Measurements from ENCODE around the gene CNPY4. TPM values are rescaled to one million over a fixed set of nuclear protein-coding genes. Genes with fewer than 3 reads are reported as not detected.

CNPY4 gene
- total RNA-seq, 6 experiments from 2014 or later = 24.4 to 32.4 (median 26.3) TPM

DNA sequence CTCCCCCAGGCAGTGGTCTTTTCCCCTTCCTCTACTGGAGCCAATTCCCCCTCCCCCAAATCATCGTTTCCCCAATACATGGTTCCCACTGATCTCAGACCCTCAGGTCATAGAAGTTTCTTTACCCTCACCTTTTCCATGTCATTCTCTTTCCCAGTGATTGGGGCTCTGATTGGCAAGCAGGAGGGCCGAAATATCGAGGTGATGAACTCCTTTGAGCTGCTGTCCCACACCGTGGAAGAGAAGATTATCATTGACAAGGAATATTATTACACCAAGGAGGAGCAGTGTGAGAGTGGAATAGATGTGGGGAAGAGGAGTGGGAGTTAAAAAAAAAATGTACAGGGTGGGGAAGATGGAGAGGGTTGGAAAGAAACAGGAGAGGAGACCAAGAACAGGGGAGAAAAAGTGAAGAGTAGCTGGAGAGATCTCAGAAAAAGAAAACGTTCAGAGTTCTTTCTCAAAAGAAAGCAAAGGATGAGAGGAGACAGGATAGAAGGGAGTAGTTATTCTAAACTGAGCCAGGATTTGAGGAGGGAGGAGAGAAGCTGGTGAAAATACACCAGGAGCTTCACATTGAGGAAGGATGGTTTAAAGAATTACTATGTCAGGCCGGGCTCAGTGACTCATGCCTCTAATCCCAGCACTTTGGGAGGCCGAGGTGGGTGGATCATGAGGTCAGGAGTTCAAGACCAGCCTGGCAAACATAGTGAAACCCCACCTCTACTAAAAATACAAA is 29.8 kb upstream of the CNPY4 start:
- Mint-ChIP-seq H3K27me3 (ENCODE audit: insufficient read depth) (peaks cover 2% of the 10 kb centered on the region), H3K27ac (peak overlapping the region; percentile 90), H3K4me3 (peak overlapping the region; percentile 92), H3K36me3 (ENCODE audit: low read depth) (peaks cover 38% of the 10 kb centered on the region), H3K4me1 (ENCODE audit: low read depth) (peaks cover 74% of the 10 kb centered on the region), H3K9me3 (no peaks in the 10 kb centered on the region)
- TF ChIP-seq, protein P1, sequence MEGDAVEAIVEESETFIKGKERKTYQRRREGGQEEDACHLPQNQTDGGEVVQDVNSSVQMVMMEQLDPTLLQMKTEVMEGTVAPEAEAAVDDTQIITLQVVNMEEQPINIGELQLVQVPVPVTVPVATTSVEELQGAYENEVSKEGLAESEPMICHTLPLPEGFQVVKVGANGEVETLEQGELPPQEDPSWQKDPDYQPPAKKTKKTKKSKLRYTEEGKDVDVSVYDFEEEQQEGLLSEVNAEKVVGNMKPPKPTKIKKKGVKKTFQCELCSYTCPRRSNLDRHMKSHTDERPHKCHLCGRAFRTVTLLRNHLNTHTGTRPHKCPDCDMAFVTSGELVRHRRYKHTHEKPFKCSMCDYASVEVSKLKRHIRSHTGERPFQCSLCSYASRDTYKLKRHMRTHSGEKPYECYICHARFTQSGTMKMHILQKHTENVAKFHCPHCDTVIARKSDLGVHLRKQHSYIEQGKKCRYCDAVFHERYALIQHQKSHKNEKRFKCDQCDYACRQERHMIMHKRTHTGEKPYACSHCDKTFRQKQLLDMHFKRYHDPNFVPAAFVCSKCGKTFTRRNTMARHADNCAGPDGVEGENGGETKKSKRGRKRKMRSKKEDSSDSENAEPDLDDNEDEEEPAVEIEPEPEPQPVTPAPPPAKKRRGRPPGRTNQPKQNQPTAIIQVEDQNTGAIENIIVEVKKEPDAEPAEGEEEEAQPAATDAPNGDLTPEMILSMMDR (IDR thresholded peaks at IDR 0.05) = no peak
- peak; percentile 53 for DNase-seq

DNA sequence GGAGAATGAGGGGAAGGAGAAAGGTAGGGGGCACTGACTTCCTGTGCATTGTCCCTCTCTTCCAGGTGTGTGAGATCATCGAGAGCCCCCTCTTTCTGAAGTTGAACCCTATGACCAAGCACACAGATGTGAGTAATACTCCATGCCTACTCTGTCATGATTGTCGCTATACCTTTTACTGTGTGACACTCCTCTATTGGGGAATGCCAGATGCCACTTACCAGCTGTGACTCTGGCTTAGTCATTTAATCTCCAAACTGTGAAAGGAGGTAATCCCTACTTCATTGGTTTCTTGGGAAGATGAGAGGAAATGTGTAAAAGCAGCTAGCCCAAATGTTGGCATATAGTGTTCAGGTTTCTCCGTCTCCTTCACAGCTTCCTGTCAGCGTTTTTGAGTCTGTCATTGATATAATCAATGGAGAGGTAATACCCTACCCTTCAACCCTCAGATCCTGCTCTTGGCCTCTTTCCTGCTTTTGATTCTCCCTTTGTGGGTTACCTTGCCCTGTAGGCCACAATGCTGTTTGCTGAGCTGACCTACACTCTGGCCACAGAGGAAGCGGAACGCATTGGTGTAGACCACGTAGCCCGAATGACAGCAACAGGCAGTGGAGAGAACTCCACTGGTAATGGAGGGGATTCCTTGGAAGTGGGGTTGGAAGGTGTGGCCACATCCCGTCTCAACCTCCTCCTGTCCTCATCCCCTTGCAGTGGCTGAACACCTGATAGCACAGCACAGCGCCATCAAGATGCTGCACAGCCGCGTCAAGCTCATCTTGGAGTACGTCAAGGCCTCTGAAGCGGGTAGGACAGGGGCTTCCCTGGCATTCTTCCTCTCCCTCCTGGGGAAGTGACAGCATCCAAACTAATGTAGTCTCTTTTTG is 28.7 kb upstream of the CNPY4 start:
- H3K36me3 Mint-ChIP-seq (ENCODE audit: low read depth) = peaks cover 46% of the 10 kb centered on the region
- H3K27ac Mint-ChIP-seq = peak overlapping the region; percentile 90
- DNase-seq = peak; percentile 35
- TF ChIP-seq, protein P1 (IDR thresholded peaks at IDR 0.05) = no peak
- peaks cover 2% of the 10 kb centered on the region for H3K27me3 Mint-ChIP-seq (ENCODE audit: insufficient read depth)
- H3K4me1 Mint-ChIP-seq (ENCODE audit: low read depth) = peaks cover 78% of the 10 kb centered on the region
- peak overlapping the region; percentile 92 for H3K4me3 Mint-ChIP-seq
- no peaks in the 10 kb centered on the region for H3K9me3 Mint-ChIP-seq

DNA sequence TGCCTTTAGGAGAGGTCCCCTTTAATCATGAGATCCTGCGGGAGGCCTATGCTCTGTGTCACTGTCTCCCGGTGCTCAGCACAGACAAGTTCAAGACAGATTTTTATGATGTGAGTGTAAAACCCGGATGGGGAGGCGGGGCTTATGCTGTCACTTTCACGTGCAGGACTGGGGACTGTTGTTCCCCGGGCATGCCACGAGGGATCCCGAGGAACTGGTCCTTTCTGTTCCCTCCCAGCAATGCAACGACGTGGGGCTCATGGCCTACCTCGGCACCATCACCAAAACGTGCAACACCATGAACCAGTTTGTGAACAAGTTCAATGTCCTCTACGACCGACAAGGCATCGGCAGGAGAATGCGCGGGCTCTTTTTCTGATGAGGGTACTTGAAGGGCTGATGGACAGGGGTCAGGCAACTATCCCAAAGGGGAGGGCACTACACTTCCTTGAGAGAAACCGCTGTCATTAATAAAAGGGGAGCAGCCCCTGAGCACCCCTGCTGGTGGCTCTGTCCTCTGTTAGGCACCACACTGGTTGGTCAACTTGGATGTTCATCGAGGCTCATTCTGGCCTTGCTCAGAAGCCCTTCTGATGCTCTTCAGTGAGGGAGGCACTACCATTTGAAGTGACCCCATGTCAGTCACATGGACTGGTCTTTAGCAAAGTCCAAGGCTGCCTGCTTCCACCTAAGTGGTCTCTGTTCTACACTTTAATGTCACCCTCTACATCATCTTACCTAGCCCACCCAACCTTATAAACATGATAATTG is 27.8 kb upstream of the CNPY4 start:
- Mint-ChIP-seq H3K4me1 (ENCODE audit: low read depth) (peaks cover 72% of the 10 kb centered on the region), H3K36me3 (ENCODE audit: low read depth) (peaks cover 53% of the 10 kb centered on the region), H3K27ac (peak overlapping the region; percentile 90), H3K4me3 (peak overlapping the region; percentile 92), H3K27me3 (ENCODE audit: insufficient read depth) (peaks cover 2% of the 10 kb centered on the region), H3K9me3 (no peaks in the 10 kb centered on the region)
- TF ChIP-seq, protein P1 (IDR thresholded peaks at IDR 0.05) = peak; percentile 45
- DNase-seq = peak; percentile 43

DNA sequence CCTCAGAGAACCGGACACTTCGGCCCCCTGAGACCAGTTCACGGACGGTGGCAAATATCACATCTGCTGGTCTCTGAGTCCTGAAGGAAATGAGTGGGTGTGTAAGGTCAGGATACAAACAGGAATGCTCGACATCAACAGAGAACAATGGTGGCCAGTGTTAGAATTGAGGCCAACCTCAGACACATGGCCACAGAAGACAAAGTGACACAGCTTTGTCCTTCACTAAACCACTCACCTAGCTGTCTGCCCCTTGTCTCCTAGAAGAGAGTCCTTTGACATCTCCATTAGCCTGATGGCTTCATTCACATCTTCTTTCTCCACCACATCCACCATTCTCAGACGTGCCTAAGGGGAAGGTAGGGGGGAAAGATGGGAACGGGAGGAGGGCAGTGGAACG is 26.4 kb upstream of the CNPY4 start:
- Mint-ChIP-seq H3K9me3 (no peaks in the 10 kb centered on the region), H3K36me3 (ENCODE audit: low read depth) (peaks cover 64% of the 10 kb centered on the region), H3K27ac (peak overlapping the region; percentile 67), H3K4me1 (ENCODE audit: low read depth) (peaks cover 61% of the 10 kb centered on the region), H3K27me3 (ENCODE audit: insufficient read depth) (peaks cover 2% of the 10 kb centered on the region), H3K4me3 (no peak overlapping the region)
- no peak for DNase-seq
- TF ChIP-seq, protein P1 (IDR thresholded peaks at IDR 0.05) = no peak

DNA sequence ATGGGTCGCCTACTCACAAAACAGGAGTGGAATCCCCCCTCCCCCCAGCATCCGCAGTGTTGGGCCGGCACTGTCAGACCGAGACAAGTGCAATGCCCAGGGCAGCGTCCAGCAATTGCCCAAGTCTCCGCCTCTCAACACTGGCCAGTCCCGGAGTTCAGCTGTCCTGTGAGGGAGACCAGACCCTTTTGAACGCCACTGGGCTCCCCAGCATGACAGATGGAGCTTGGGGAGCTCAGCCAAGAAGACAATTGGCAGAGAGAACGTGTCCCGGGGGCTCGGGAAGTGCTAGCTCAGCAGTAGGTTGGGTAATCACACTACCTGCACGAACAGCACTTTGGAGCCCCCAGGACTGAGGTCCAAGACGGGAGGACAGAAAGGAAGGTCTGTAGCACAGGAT is 25.9 kb upstream of the CNPY4 start:
- H3K27ac Mint-ChIP-seq = peak overlapping the region; percentile 67
- no peaks in the 10 kb centered on the region for H3K9me3 Mint-ChIP-seq
- TF ChIP-seq, protein P1 (IDR thresholded peaks at IDR 0.05) = no peak
- H3K4me3 Mint-ChIP-seq = no peak overlapping the region
- DNase-seq = no peak
- peaks cover 61% of the 10 kb centered on the region for H3K4me1 Mint-ChIP-seq (ENCODE audit: low read depth)
- peaks cover 2% of the 10 kb centered on the region for H3K27me3 Mint-ChIP-seq (ENCODE audit: insufficient read depth)
- peaks cover 69% of the 10 kb centered on the region for H3K36me3 Mint-ChIP-seq (ENCODE audit: low read depth)

Data from HFFc6 (cell line).